Kidney capillary endothelial cell (primary cell): ENCODE data around the gene PNMA6E.

Experiments used
- DNase-seq: peaks from one replicate; pipeline ENCODE4 v3.0.0-alpha.2; 2018; ENCODE audit warnings: low spot score

Gene PNMA6E

GRCh38 chrX:153435845-153436244, 34.7 kb upstream of the PNMA6E start:
- no peak for DNase-seq

DNA sequence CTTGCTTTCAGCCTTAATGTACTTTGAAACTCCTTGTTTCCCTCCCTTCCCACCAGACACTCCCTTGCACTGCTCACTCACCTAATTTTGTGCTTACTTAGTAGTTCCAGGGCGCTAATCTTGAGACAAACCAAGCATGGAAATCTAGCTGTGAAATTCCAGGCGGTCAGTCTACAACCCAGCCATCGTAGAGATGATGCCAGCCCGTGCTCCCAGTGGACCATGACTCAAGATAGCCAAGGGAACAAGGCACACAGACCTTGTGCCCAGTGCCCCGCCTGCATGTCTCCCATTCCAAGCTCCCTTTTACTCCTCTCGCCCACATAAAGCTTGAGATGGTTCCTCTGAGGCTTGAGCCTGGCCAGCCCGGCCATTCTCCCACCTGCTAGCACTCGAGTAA, 33.7 kb upstream of the PNMA6E start:
- DNase-seq = no peak

GRCh38 chrX:153433781-153434285, 32.7 kb upstream of the PNMA6E start:
- no peak for DNase-seq

- no peak for DNase-seq
Observed at GRCh38 chrX:153433161-153433680, 32.1 kb upstream of the PNMA6E start.

- no peak for DNase-seq
Observed at GRCh38 chrX:153430796-153431195, 29.6 kb upstream of the PNMA6E start.

- no peak for DNase-seq
Observed at GRCh38 chrX:153426204-153426603, 25.1 kb upstream of the PNMA6E start.

DNA sequence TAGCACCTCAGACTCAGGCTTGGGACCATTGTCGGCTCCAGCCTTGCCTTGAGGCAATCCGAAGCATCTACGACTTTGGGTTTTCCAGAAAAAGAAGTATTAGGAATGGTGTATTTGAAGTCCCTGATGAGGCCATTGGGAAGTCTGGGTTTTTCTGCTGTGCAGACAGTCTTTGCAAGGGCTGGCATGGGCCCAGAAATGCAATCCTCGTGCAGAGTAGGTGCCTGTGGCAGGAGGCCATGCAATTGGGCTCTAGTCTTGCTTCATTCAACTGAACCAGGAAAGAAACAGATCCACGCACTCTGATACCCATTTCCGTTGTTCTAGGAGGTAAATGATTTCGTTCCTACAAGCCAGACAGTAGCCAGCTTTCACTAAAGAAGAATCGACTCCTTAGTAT, 22.5 kb upstream of the PNMA6E start:
- no peak for DNase-seq

DNA sequence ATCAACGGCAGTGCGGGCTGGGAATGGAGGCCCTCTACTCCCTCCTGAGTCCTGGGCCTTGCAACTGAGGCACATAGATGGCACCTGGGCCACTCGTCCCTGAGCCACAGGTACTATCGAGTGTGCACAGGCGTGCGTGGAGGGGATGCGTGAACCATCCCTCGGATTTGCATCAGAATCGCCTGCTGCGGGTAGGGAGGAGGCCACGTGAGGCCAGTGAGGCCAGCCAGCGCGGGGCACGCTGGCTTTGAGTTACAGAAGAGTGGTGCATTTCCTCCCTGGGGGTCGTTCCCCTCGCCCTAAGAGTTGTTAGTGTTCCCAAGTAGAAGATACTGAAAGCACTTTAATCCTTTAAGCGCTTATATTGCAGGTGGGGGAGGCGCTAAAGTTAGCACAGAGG, 20.7 kb upstream of the PNMA6E start:
- no peak for DNase-seq

GRCh38 chrX:153420851-153421599, 19.9 kb upstream of the PNMA6E start:
- no peak for DNase-seq

- DNase-seq = no peak
Observed at GRCh38 chrX:153417637-153418036, 16.5 kb upstream of the PNMA6E start.

GRCh38 chrX:153416781-153417450, 15.8 kb upstream of the PNMA6E start:
- no peak for DNase-seq

- DNase-seq = no peak
Observed at GRCh38 chrX:153414856-153415510, 13.8 kb upstream of the PNMA6E start.

DNA sequence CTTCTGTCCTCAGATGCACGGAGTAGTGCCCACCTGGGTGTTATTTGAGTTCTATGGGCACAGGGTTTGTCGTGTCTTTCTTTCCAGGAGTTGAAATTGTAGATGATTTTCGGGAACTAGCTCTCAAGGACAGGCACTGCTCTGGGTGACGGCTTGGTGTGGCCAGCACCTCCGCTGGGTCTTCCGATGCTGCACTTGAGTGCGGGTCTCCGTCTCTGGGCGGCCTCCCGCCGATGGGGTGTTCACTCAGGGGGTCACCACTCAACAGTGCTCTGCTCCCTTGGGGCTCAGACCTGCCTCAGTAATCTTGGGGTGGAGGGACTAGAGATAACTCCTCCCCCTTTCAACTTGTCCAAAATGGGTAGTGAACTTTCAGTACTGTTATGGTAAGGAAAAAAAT, 12.6 kb upstream of the PNMA6E start:
- DNase-seq = no peak

DNA sequence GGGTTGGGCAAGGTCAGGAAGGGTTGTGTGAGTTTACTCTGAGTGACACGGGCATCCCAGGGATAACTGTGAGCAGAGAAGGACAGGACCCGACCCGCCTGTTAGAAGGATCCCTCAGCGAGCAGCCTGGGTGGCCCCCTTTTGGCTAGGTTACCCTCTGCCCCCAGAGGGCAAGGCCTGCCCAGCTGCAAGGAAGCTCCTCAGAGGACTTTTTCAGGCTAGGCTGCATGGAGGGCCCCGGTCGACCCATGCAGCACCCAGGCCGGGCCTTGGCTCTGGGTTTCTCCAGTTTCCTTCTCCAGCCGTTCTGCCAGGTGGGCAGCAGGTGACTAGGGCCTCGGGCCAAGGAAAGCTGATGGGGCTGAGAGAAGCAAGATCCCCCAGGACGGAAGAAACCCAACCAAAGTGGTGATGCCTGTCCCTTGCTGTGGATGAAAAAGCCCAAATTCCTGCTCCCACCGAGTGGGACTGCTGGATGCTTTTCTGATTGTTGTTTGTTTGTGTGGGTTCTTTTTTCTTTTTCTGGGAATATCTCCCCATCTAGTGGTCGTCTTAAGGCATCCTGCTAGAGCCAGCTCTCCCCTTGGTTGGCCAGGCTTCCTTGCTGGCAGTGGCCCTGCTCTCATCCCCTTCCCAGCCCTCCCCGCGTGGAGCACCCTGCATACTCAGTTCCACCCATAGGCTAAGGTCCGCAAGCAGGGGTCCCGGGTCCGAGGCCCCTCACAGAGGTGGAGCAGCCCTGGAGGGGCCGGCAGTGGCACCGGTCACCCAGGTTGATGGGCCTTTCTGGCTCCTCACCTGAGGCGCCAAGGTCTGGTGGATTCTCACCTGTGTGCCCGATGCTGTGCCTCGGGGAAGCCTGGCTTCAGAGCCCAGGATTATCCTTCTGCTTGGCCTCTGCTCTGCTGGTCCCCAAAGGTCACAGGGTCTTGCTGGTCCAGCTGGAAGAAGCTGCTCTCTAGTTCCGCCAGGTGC, 11.9 kb upstream of the PNMA6E start:
- DNase-seq = no peak

DNA sequence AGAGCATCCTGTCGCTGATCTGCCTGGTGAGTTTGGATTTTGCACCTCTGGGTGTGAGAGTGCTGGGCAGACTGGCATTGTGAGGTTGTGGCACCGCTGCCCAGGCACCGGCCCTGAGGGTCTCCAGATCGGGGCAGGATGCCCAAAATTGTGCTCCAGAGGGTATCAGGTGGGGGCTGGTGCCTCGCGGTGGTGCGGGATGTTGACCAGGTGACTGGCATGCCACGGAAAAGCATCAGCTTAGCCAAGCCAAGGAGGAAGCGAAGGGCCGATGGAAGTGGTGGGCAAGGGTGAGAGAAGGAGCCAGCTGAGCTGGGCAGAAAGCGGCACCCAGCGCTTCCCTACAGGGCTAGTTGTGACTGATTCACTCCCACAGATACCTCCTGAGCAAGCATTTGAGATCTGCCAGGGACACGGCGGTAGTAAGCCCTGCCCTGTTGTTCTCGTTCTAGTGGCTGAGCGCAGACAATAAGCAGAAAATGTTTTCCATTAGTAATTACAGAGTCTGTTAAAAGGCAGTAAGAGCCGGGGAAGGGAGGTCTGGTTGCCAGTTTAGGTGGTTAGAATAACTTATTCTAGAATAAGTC, 10.9 kb upstream of the PNMA6E start:
- no peak for DNase-seq

DNA sequence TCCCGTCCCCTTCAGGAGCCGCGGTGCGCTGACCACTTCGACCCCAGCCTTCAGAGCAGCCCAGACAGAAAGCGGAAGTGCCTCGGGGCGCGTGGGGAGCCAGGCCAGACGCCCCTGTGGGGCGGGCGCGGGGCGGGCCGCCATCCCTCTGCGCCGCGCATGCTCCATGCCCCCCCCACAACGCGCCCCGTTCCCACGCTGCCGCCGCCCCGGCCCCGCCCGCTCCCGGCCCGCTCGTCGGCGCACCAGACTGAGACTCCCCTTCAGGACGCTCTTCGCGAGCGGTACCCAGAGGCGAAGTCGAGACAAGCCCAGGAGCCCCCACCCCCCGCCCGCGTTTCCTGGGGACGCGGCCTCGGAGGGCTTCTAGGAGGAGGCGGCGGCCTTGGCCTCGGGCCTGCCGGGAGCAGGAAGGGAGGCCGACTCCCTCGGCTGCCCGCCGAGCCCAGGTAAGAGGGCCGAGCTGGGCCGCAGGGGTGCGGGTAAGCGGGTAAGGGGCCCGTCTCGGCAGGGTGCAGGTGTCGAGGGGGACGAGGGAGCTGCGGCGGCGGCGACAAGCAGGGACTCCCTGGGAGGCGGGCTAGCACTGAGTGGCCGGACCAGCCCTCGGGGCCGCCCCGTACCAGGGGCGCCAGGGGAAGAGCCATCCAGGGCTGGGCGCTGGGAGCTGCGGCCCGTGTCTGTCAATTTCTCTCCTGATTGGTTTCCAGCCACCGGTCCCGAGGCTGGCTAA, 10.3 kb upstream of the PNMA6E start, which contains the start of gene ZFP92:
Gene ZFP92, plus strand, starts transcription at position 218 of the 733 bp plus-strand sequence. CDS start 6,851 bp downstream, outside the sequence.
- no peak for DNase-seq

- no peak for DNase-seq
Observed at GRCh38 chrX:153410888-153411254, 9.7 kb upstream of the PNMA6E start.

DNA sequence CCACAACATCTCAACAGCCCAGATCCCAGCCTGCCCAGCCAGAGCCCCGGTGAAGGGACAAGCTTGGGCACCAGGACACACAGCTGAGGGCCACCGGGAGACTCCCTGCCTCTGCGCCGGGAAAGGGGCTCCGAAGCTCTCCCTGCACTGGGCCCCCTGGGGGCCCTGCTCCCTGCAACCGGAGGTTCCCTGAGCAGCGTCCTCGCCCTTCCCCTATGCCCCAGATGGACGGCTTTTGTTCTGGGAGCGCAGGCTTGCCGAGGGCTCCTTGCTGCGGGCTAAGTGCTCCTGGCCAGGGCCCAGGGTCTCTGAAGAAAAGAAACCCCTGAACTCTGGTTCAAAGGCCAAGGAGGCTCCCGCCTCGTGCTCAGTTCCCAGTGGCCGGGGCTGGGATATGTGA, 9.2 kb upstream of the PNMA6E start:
- DNase-seq = no peak

GRCh38 chrX:153409414-153410101, 8.4 kb upstream of the PNMA6E start:
- DNase-seq = no peak

GRCh38 chrX:153408871-153409351, 7.8 kb upstream of the PNMA6E start:
- DNase-seq = no peak
